Measurements from ENCODE around the gene ARID5A.

ARID5A gene

GRCh38 chr2:96507957-96508520, 28.5 kb upstream of the ARID5A start:
- DNase-seq = peak; percentile 84 to 90

- DNase-seq = no peak
Observed at GRCh38 chr2:96508521-96509113, 27.9 kb upstream of the ARID5A start.

DNA sequence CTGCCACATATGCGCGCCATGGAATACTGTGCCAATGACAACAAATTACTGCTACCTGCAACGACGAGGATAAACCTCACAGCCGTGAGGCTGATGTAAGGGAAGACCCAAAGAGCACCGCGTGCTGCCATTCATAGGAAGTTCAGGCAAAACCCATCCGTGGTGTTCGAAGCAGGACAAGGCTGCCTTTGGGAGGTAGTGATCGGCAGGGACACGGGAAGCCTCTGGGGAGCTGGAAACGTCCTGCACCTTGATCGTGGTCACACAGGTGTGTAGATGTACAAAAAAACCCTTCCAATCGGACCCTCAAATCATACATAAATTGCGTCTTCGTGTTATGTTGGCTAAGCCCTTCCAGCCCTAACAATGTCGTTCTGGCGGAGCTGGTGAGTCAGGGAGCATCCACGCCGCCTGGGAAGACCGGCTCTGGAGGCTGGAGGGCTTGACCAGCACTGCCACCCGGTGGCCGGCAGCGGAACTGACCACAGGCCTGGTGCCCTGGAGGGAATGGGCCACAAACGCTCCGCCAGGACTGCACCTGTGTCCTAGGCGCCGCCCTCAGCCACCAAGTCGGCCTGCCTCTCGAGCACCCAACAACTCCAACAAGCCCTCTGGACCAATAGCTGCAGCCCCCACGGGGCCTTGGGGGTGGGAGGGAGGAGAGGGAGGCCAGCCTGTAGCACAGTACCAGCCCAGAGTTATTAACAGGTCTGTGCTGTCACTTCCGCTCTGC, 27.3 kb upstream of the ARID5A start:
- DNase-seq = peak; percentile 65 to 70

- no peak for DNase-seq
Observed at GRCh38 chr2:96509847-96510230, 26.7 kb upstream of the ARID5A start.

- DNase-seq = no peak
Observed at GRCh38 chr2:96510931-96511595, 25.5 kb upstream of the ARID5A start.

DNA sequence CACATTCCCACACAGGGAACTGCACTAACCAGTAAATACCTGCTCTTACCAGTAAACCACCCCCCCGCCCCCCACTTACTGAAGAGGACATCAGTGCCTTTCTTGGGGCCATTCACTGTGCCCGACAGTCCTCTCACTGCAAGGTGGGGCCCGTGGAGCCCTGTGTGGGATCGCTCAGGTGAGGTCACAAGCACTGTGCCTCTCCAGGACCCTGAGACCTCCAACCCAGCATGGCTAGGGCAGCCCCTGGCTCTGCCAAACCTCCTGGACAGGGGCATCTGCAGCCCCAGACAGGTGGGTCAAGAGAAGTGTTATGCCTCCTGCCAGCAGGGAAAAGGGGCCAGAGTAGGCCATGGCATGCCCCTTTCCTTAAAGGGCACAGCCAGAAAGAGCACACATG, 24.7 kb upstream of the ARID5A start:
- no peak for DNase-seq

DNA sequence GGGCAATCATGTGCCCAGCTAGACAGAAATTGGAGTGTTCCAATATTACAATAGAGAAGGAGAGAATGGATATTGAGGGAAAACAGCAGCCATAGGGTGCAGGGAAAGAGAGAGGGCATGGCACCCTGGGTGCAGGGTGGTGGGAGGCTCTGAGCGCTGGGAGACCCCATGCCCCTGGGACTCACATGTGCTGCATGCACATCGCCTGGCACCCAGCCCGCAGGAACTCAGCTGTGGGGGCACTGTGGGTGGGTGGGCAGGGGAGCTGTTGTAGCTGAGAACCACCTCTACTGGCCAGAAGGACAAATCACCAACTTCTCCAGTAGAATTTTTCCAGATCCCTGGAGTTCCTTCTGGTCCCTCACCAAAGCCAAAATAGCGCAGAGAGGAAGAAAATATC, 24.2 kb upstream of the ARID5A start:
- no peak for DNase-seq

GRCh38 chr2:96514521-96514920, 22.0 kb upstream of the ARID5A start:
- DNase-seq = no peak

DNA sequence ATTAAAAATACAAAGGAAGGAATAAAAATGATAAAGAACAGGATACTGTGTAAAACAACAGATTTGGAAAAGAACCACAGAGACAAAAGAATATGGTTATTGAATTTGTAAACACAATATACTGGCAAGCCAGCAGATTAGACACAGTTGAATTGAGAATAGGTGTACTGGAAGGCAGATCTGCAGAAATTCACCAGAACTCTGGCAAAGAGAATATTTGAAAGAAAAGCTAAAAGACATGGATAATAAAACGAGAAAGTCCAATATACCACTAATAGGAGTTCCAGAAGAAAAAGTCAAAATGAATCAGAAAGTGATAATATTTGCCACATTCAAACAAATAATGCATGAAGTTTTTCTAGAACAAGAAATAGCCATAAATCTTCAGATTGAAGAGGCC, 19.5 kb upstream of the ARID5A start:
- no peak for DNase-seq

DNA sequence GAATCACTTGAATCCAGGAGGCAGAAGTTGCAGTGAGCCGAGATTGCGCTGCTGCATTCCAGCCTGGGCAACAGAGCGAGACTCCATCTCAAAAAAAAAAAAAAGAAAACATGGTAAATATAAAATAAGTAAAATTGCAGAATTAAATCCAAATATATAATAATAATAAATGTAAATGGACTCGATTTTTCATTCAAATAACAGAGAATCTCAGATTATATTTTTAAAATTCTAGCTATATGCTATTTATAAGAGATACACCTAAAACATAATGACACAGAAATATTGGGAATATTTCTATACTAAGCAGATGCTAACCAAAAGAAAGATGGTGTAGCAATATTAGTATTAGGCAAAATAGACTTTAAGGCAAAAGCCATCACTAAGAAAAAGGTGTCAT, 16.3 kb upstream of the ARID5A start:
- DNase-seq = no peak

DNA sequence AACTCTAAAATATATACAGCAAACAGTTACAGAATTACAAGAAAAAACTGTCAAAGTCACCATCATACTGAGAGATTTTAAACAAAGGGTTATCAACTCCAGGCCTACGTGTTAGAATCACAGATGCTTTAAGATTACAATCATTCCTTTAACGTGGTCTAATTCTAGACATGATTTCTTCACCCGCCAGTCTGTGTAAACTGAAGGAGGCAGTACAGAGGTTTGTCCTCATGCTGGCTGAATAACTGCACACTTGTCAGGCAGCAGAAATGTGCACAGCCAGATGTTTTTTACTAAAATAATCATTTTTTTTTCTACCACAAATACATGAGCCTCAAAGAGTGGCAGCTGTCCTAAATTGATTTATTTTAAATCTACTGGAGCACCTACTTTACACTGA, 15.9 kb upstream of the ARID5A start:
- DNase-seq = no peak

DNA sequence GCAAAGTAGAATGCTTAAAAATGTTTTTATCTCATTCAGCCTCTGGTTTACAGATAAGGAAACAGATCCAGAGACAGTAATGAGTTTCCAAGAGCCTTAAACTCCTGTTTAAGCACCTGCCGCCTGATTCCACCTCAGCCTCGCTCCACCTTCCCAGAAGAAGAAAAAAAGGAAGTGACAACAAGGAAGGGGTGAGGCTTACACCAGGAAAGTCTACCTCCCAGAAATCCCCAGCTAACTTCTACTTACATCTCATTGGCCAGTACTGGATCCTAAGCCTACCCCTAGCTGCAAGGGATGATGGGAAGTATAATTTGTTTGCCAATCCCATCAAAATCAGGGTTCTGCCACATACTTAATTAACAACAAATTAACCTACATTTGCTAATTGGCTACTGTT, 15.3 kb upstream of the ARID5A start:
- no peak for DNase-seq

DNA sequence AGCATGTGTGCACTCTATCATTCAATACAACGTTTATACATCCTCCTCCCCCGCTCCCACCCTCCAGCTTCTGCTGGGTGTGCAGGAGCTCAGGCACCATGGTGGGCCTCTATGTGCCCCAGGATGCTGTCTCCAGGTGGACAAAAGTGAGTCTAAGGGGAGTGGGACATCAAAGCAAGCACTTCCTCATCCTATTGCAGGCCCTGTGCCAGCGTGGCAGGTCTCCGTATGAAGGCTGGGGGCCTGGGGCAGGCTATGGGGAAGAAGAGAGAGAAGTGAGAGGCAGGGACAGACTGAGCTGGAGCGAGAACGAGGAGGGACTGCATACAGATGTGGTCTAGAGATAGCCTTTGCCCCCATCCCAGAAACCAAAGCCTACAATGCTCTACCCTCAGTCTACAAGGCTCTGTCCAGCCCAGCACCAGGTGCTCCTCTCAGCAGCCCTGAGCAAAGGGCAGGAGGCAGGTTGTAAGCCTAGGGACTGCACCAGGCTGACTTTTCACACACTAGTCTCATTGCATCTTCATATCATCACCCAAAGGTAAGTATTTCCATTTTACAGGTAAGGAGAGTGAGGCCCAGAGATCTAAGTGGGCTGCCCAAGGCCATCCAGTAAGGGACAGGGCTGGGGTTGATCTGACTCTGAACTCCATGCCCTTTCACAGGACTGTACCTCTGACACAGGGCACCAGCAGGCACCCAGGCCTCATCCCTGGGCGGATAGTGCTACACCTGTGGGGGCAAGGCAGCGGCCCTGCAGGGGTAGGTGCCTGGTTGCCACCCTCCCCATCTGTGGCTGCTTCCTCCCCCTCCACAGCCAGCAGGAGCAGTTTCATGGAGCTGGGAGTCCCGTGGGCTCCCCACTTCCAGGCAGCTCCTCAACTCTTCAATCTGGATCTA, 14.0 kb upstream of the ARID5A start:
- no peak for DNase-seq

GRCh38 chr2:96523659-96524481, 12.7 kb upstream of the ARID5A start:
- DNase-seq = no peak

GRCh38 chr2:96524482-96525210, 11.9 kb upstream of the ARID5A start:
- peak in 1 of 2 donors; percentile 34 for DNase-seq

- DNase-seq = no peak
Observed at GRCh38 chr2:96525211-96525507, 11.4 kb upstream of the ARID5A start.

DNA sequence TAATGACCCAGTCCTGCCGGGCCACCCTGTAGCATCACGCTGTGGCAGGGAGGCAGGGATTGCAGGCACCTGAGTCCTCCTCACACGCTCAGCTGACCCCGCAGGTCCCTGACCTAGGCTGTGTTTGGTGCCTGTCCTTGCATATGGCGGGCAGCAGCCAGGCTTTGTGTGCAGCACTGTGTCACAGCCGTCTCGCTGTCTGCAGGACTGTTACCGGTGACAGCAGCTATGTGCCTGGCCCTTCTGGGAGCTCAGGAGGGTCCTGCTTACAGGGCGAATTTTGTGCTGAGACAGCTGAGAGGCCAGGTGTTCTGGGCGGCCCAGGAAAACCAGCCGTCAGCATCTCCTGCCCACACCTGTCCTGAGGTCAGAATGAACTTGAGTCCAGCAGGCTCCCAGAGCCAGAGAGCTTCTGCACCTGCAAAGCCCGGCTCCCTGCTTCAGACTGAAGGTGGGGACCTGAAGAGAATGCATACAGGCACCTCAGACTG, 10.4 kb upstream of the ARID5A start:
- DNase-seq = no peak

DNA sequence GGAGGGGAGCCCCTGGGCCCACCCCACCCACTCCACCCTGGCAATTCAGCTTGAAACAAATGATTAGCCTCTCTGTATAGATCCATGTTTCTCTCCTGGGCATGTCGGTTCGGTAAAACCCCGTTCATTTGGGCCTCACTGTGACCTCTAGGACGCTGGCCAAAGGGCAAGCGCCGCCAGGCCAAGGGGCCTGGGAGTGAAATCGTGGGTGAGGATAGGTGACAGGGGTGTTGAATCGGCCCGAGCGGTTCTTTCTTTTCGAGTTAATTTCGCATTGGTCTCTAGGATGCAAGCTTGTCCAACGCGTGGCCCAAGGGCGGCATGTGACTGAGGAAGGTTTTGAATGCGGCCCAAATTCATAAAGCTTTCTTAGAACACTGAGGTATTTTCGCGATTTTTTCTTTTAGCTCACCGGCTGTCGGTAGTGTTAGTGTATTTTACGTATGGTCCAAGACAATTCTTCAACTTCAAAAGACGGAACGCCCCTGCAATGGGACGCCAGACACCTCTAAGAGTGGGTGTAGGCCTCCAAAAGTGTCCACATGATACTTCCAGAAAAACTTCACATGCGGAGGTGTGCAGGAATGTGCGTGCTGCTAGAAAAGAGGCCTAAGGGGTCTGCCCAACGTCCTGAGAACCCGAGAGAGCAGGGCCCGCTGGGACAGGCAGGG, 9.8 kb upstream of the ARID5A start:
- no peak for DNase-seq

- DNase-seq = peak; percentile 58 to 72
Observed at GRCh38 chr2:96527286-96528005, 9.1 kb upstream of the ARID5A start.
